Prostate gland (tissue), 2 donors: ENCODE results near the gene C2orf74.

Experiments
- CTCF ChIP-seq, 4 experiments: fragments of 200-600 bp in 2 of 4; fragments of 450-650 bp in 2 of 4; sonication (generic) in 2 of 4; IDR thresholded peaks; 1 replicate in 3 of 4; 2 replicates in 1 of 4; pipeline ENCODE4 v1.5.1; 2016 to 2019; ENCODE audit warnings: antibody characterized with exemption in 4 of 4, mild to moderate bottlenecking in 2 of 4, moderate library complexity in 2 of 4
- POLR2A ChIP-seq: fragments of 450-650 bp; IDR thresholded peaks from one replicate; pipeline ENCODE4 v1.6.1; 2016; ENCODE audit warnings: antibody characterized with exemption, mild to moderate bottlenecking
- POLR2AphosphoS5 ChIP-seq: sonication (generic); formaldehyde crosslinking; IDR thresholded peaks from one replicate; pipeline ENCODE4 v1.6.1; 2017; ENCODE audit warnings: antibody characterized with exemption

GRCh38 chr2:61116302-61116701, 45.7 kb upstream of the C2orf74 start:
- no peak for TF ChIP-seq CTCF (IDR thresholded peaks at IDR 0.05)
- TF ChIP-seq POLR2A = no peak
- TF ChIP-seq POLR2AphosphoS5 = no peak
